Ectodermal cell (in vitro differentiated cells): ENCODE data around the gene GOLGA6L10.
"Not testable (repeated sequence)": the region's sequence is repeated elsewhere in the genome, so short reads cannot be mapped to it uniquely, and the experiment has no call there.

Source experiments
- H3K27ac ChIP-seq: 2 replicates; pipeline ENCODE4 v1.7.0; 2013; ENCODE audit warnings: mild to moderate bottlenecking, low read depth, low read length; ENCODE audit not compliant: insufficient read depth, poor library complexity, severe bottlenecking
- H3K27me3 ChIP-seq: 2 replicates; pipeline ENCODE4 v1.7.0; 2013; ENCODE audit warnings: mild to moderate bottlenecking, low read length; ENCODE audit not compliant: insufficient read depth, control insufficient read depth, poor library complexity, severe bottlenecking
- H3K36me3 ChIP-seq: one replicate; pipeline ENCODE4 v1.7.0; 2013; ENCODE audit warnings: low read length; ENCODE audit not compliant: control insufficient read depth, insufficient read depth
- H3K4me1 ChIP-seq: one replicate; pipeline ENCODE4 v1.7.0; 2013; ENCODE audit warnings: low read length; ENCODE audit not compliant: control insufficient read depth, insufficient read depth
- H3K4me3 ChIP-seq: 2 replicates; pipeline ENCODE4 v1.7.0; 2013; ENCODE audit warnings: low read depth, low read length, control low read depth; ENCODE audit not compliant: insufficient read depth
- H3K9me3 ChIP-seq: 2 replicates; pipeline ENCODE4 v1.7.0; 2013; ENCODE audit warnings: mild to moderate bottlenecking, low read length, moderate library complexity; ENCODE audit not compliant: control insufficient read depth
- WGBS, 2 experiments: methylation state at CpG; one replicate each; pipeline ENCODE4 v1.1.7; 2013; ENCODE audit warnings: missing lambda C conversion rate in 2 of 2; 5-methylcytosine and 5-hydroxymethylcytosine counted together

GOLGA6L10 gene

DNA sequence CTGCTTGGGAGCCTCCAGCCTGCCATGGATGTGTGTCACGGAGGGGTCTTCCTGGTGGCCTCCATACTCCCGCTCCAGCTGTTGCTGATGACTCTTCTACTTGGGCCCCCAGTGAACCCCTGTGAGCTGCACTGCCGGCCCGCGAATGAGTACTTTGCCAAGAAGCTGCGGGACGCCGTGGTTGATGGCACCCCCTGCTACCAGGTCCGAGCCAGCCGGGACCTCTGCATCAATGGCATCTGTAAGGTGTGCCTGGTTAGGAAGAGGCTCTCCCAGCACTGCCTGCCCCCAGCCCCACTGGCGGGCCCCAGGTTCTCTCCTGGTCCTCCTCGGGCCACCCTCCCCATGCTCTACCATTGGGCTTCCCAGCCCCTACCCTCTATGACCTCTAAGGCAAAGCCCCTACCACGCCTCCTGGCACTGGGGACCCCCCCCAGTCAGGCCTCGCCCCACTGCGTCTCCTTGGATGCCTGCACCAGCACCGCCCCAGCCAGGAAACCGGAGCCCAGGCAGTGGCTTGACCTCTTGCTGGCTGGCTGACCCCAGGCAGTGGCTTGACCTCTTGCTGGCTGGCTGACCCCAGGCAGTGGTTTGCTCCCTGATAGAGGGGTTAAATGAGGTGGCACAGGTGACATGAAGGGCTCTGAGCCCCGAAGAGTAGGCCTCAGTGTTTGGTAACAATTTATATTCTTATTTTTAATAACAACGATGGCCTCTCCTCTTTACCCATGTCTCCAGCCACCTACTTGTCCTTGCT is 29.6 kb downstream of the GOLGA6L10 start:
- H3K27ac ChIP-seq, H3K4me3 ChIP-seq, H3K27me3 ChIP-seq, H3K4me1 ChIP-seq, H3K36me3 ChIP-seq, H3K9me3 ChIP-seq: not testable (repeated sequence)
- WGBS, 2 experiments: 91 to 93% methylated on average over 13 of the region's 19 CpGs

GRCh38 chr15:82318281-82318680 is 31.0 kb downstream of the GOLGA6L10 start:
- H3K4me3 ChIP-seq, H3K36me3 ChIP-seq, H3K4me1 ChIP-seq, H3K27ac ChIP-seq, H3K27me3 ChIP-seq, H3K9me3 ChIP-seq: not testable (repeated sequence)
- 92 to 93% methylated on average over 7 to 8 of the region's 8 CpGs for WGBS, 2 experiments

DNA sequence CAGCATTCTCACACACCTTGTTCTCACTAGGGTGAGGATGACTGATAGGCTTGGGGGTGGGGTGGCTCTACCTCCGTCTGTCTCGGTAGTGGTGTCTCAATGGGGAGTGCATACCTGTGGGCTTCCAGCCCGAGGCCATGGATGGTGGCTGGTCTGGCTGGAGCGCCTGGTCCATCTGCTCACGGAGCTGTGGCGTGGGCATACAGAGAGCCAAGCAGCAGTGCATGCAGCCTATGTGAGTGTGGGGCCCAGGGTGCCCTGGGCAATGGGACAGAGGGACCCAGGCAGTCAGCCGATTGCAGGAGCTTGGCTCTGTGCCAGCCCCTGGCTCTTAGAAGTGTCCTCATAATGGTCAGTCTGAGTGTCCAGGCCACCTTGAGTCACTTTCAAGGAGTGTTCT is 31.8 kb downstream of the GOLGA6L10 start:
- not testable (repeated sequence) for H3K4me1 ChIP-seq, H3K9me3 ChIP-seq, H3K36me3 ChIP-seq, H3K27ac ChIP-seq, H3K4me3 ChIP-seq, H3K27me3 ChIP-seq
- 92 to 95% methylated on average over 7 of the region's 7 CpGs for WGBS, 2 experiments

GRCh38 chr15:82317091-82317489 is 32.2 kb downstream of the GOLGA6L10 start:
- H3K27ac ChIP-seq: no peak overlapping the region
- H3K36me3 ChIP-seq: no peaks in the 10 kb centered on the region
- no peaks in the 10 kb centered on the region for H3K9me3 ChIP-seq
- 91 to 92% methylated on average over 12 of the region's 12 CpGs for WGBS, 2 experiments
- no peaks in the 10 kb centered on the region for H3K4me1 ChIP-seq
- no peak overlapping the region for H3K4me3 ChIP-seq
- H3K27me3 ChIP-seq: no peaks in the 10 kb centered on the region

GRCh38 chr15:82316247-82317090 is 32.8 kb downstream of the GOLGA6L10 start:
- H3K27me3 ChIP-seq, H3K4me3 ChIP-seq, H3K27ac ChIP-seq, H3K36me3 ChIP-seq, H3K4me1 ChIP-seq, H3K9me3 ChIP-seq: not testable (repeated sequence)
- WGBS, 2 experiments: 92 to 94% methylated on average over 23 of the region's 23 CpGs

DNA sequence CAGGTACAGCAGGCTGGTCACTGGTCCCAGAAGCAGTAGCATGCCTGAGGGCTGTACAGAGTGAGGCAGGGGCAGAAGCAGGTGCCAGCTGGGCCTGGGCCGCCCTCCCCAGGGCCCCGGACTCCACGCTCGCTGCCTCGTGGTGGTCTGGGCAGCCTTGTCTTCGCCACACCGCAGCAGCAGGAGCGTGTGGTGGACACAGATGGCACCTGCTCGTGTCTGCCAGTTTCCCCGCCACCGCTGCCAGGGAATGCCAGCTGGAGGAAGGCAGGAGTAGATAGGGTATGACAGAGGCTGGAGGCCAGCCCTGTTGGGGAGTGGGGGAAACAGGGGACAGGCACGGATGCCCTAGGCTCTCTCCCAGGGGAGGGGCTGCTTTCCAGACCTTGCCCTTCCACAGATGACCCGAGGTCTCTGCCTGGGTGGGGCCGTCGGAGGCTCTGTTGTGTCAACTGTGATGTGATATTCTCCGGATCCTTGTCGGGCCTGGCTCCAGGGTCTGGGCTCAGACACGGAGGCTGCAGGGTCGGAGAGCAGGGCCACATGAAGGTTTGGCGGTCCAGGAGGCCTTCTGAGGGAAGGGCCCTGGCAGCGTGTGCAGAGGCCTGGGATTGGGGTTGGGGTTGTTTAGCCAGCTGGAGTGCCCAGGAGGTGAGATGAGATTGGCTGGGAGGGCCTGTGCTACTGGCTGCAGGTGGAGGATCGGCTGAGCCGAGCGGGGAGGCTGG is 33.6 kb downstream of the GOLGA6L10 start:
- Histone ChIP-seq H3K36me3 (no peaks in the 10 kb centered on the region), H3K27me3 (no peaks in the 10 kb centered on the region), H3K9me3 (no peaks in the 10 kb centered on the region), H3K27ac (no peak overlapping the region), H3K4me3 (no peak overlapping the region), H3K4me1 (no peaks in the 10 kb centered on the region)
- WGBS, 2 experiments: 94 to 95% methylated on average over 24 of the region's 24 CpGs

- H3K36me3 ChIP-seq: no peaks in the 10 kb centered on the region
- no peak overlapping the region for H3K4me3 ChIP-seq
- H3K9me3 ChIP-seq: no peaks in the 10 kb centered on the region
- H3K27me3 ChIP-seq: no peaks in the 10 kb centered on the region
- no peaks in the 10 kb centered on the region for H3K4me1 ChIP-seq
- WGBS, 2 experiments: 82 to 83% methylated on average over 9 of the region's 9 CpGs
- H3K27ac ChIP-seq: no peak overlapping the region
Measured at GRCh38 chr15:82314769-82315518, 34.3 kb downstream of the GOLGA6L10 start.

- H3K4me1 ChIP-seq, H3K27ac ChIP-seq: not testable (repeated sequence)
- 92% methylated on average over 21 of the region's 21 CpGs for WGBS, 2 experiments
Measured at GRCh38 chr15:82313951-82314768, 35.1 kb downstream of the GOLGA6L10 start.

DNA sequence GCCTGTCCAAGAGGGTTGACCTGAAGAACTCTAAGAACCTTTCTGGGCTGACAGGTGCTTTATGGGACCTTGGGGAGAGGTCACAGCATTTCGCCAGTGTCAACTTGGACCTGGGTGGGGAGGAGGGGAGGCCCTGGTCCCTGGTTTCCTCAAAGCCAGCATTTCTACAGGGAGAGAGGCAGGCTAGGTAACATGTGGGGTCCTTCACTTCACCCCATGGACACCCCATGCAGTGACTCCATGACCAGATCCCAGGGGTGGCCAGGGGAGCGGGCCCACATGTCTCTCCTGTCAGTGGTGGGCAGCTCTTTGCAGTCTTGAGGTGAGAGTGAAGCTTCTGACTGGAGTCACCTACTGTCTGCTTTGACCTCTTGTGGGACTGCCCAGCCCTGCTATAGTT is 35.8 kb downstream of the GOLGA6L10 start:
- Histone ChIP-seq H3K36me3 (no peaks in the 10 kb centered on the region), H3K27ac (no peak overlapping the region), H3K27me3 (no peaks in the 10 kb centered on the region), H3K4me3 (no peak overlapping the region), H3K9me3 (no peaks in the 10 kb centered on the region), H3K4me1 (no peaks in the 10 kb centered on the region)
- 97 to 98% methylated on average over 2 of the region's 2 CpGs for WGBS, 2 experiments

More at GRCh38 chr15:82313951-82314768, 35.1 kb downstream of the GOLGA6L10 start:
- H3K4me3 ChIP-seq, H3K36me3 ChIP-seq, H3K9me3 ChIP-seq, H3K27me3 ChIP-seq: not testable (repeated sequence)
